OCI-LY1 (cell line): Measurements from ENCODE around the gene SLC22A23.

Experiments
- H2AFZ ChIP-seq: fragments of 200-600 bp; sonication (generic), shearing (Covaris generic); 2 replicates; pipeline ENCODE4 v1.6.0; 2014; ENCODE audit warnings: antibody characterized with exemption, mild to moderate bottlenecking, low read length
- H3F3A ChIP-seq: fragments of 200-600 bp; sonication (generic), shearing (Covaris generic); 2 replicates; pipeline ENCODE4 v1.6.0; 2014; ENCODE audit warnings: mild to moderate bottlenecking, antibody characterized with exemption, low read length, moderate library complexity; ENCODE audit not compliant: insufficient read depth
- H3K27ac ChIP-seq: fragments of 200-600 bp; sonication (generic); 2 replicates; pipeline ENCODE4 v1.5.1; 2014; ENCODE audit warnings: low read length, mixed run types, mild to moderate bottlenecking, low read depth; ENCODE audit not compliant: poor library complexity, severe bottlenecking
- H3K27me3 ChIP-seq: fragments of 200-600 bp; sonication (generic); 2 replicates; pipeline ENCODE4 v1.6.0; 2014; ENCODE audit warnings: antibody characterized with exemption, mild to moderate bottlenecking, low read length, moderate library complexity; ENCODE audit not compliant: insufficient read depth
- H3K36me3 ChIP-seq: fragments of 200-600 bp; sonication (generic); 2 replicates; pipeline ENCODE4 v1.6.1; 2014; ENCODE audit warnings: mild to moderate bottlenecking, antibody characterized with exemption, low read length, moderate library complexity, mixed read lengths; ENCODE audit not compliant: insufficient read depth
- H3K4me1 ChIP-seq: fragments of 200-600 bp; sonication (generic); 2 replicates; pipeline ENCODE4 v1.5.1; 2014; ENCODE audit warnings: mild to moderate bottlenecking, low read length, moderate library complexity; ENCODE audit not compliant: insufficient read depth, severe bottlenecking
- H3K4me2 ChIP-seq: fragments of 200-600 bp; sonication (generic), shearing (Covaris generic); 2 replicates; pipeline ENCODE4 v1.6.1; 2014; ENCODE audit warnings: low read length
- H3K4me3 ChIP-seq: fragments of 200-600 bp; sonication (generic); 2 replicates; pipeline ENCODE4 v1.5.1; 2014; ENCODE audit warnings: low read length, low read depth, mild to moderate bottlenecking, mixed read lengths; ENCODE audit not compliant: poor library complexity, severe bottlenecking
- H3K79me2 ChIP-seq: fragments of 200-600 bp; shearing (Covaris generic); 2 replicates; pipeline ENCODE4 v1.6.1; 2016; ENCODE audit warnings: mixed run types, low read length, mixed read lengths; ENCODE audit not compliant: insufficient read depth
- H3K9ac ChIP-seq: fragments of 200-600 bp; sonication (generic), shearing (Covaris generic); 2 replicates; pipeline ENCODE4 v1.6.1; 2014; ENCODE audit warnings: mild to moderate bottlenecking, low read length, mixed read lengths
- H3K9me2 ChIP-seq: fragments of 200-600 bp; sonication (generic), shearing (Covaris generic); 2 replicates; pipeline ENCODE4 v1.6.1; 2014; ENCODE audit warnings: low read depth, mild to moderate bottlenecking, low read length, mixed read lengths
- H3K9me3 ChIP-seq: fragments of 200-600 bp; shearing (Covaris generic); 2 replicates; pipeline ENCODE4 v1.6.1; 2014; ENCODE audit warnings: low read length, mixed read lengths
- H4K20me1 ChIP-seq: fragments of 200-600 bp; sonication (generic), shearing (Covaris generic); 2 replicates; pipeline ENCODE4 v1.6.0; 2016; ENCODE audit warnings: mild to moderate bottlenecking, low read length; ENCODE audit not compliant: insufficient read depth
- EZH2 ChIP-seq: fragments of 200-600 bp; sonication (generic), shearing (Covaris generic); IDR thresholded peaks from 2 replicates; pipeline ENCODE4 v1.8.0; 2017; ENCODE audit warnings: borderline replicate concordance, mixed run types, mild to moderate bottlenecking, antibody characterized with exemption, low read length, moderate library complexity, mixed read lengths
- TF ChIP-seq, protein P1 (sequence below): fragments of 200-600 bp; sonication (generic), shearing (Covaris generic); IDR thresholded peaks from 2 replicates; pipeline ENCODE4 v1.5.1; 2017; ENCODE audit warnings: mild to moderate bottlenecking, antibody characterized with exemption, low read length, moderate library complexity, mixed read lengths

The SLC22A23 gene

DNA sequence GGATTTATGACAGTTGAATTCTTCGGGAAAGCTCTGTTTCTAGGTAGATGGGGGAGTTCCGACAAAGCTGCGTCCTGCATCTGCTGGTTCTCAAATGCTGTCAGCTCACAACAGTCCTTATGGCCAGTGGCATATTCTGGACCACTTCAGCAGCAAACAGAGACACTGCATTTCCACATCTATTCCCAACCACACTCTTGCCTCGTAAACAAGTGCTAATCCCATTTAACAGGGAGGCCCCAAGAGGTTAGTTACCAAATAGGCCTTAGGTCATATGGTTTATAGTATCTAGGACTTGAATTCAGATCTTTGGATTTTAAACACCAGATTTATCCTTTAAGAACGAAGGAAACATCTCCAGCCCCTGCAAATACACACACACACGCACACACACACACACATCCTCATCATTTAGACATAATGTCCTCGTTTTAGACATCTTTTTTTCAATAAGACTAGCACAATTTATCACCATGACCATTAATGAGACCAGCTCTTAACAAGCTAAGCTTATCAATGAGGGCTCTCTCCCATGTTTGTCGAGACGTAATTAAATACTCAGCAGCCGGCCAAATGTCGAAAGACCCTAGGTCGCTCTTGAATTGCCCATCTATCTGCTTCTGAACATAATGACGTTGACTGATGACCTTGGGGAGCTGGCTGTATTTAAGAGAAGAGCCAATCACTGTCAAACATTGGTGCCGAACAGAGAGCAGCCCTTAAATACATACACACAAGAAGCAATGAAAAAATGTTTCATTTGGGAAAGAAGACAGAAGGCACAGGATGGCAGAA lies 113.6 kb downstream of the SLC22A23 start:
- no peaks in the 10 kb centered on the region for H3K36me3 ChIP-seq
- no peaks in the 10 kb centered on the region for H3K4me1 ChIP-seq
- H3K9me2 ChIP-seq, result no peaks in the 10 kb centered on the region
- no peaks in the 10 kb centered on the region for H3F3A ChIP-seq
- H3K4me3 ChIP-seq, result no peak overlapping the region
- H4K20me1 ChIP-seq, result no peaks in the 10 kb centered on the region
- TF ChIP-seq, protein P1, sequence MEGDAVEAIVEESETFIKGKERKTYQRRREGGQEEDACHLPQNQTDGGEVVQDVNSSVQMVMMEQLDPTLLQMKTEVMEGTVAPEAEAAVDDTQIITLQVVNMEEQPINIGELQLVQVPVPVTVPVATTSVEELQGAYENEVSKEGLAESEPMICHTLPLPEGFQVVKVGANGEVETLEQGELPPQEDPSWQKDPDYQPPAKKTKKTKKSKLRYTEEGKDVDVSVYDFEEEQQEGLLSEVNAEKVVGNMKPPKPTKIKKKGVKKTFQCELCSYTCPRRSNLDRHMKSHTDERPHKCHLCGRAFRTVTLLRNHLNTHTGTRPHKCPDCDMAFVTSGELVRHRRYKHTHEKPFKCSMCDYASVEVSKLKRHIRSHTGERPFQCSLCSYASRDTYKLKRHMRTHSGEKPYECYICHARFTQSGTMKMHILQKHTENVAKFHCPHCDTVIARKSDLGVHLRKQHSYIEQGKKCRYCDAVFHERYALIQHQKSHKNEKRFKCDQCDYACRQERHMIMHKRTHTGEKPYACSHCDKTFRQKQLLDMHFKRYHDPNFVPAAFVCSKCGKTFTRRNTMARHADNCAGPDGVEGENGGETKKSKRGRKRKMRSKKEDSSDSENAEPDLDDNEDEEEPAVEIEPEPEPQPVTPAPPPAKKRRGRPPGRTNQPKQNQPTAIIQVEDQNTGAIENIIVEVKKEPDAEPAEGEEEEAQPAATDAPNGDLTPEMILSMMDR, result no peak
- no peak for TF ChIP-seq EZH2
- no peak overlapping the region for H2AFZ ChIP-seq
- peaks cover 6% of the 10 kb centered on the region; the same call in 1 of the 2 replicates for H3K27me3 ChIP-seq
- no peak overlapping the region for H3K27ac ChIP-seq
- no peak overlapping the region for H3K9ac ChIP-seq
- H3K4me2 ChIP-seq, result no peak overlapping the region
- no peaks in the 10 kb centered on the region for H3K79me2 ChIP-seq
- no peaks in the 10 kb centered on the region for H3K9me3 ChIP-seq

DNA sequence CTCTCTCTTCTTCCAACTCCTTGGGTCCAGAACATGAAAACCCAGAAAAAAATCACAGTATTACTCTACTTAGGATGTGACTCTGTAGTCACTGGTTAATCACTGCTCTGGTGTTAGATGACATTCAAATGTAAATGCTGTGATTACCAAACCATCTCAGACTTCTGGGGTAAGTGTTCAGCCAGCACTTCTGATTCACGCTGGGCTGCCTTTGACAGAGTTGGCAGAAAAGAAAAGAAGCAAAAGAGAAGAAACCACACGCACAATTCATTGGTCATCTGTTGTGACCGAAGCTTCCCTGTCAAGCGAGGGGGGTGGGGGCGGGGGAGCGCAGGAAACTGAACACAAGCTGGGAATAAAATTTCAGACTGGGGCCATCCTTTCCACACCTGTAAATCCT lies 115.4 kb downstream of the SLC22A23 start:
- Histone ChIP-seq H4K20me1 (no peaks in the 10 kb centered on the region), H3F3A (no peaks in the 10 kb centered on the region), H3K9me3 (no peaks in the 10 kb centered on the region), H3K79me2 (no peaks in the 10 kb centered on the region), H3K27me3 (no peaks in the 10 kb centered on the region; the same call in 1 of the 2 replicates), H3K9me2 (no peaks in the 10 kb centered on the region), H3K36me3 (no peaks in the 10 kb centered on the region), H3K4me2 (no peak overlapping the region), H3K4me3 (no peak overlapping the region), H3K27ac (no peak overlapping the region), H3K9ac (no peak overlapping the region), H3K4me1 (peaks cover 6% of the 10 kb centered on the region), H2AFZ (no peak overlapping the region)
- TF ChIP-seq, protein P1, result no peak
- no peak for TF ChIP-seq EZH2

DNA sequence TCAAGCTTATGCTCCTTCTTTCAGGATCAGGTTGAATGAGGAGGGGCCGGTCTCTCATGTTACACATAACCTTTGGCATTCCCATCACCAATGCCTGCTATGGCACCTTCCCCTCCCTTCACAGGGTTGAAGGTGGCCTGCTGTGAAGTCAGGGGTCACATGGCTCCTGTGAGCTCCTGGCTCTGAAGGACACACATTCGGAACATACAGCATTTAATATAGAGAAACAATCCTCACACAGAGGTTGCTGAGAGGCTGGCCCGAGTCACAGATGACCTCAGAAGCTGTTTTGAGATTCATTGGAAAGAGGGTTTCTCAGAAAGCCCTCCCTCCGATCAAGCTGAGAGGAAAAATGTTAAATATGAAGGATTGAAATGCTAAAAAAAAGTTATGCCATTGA lies 116.0 kb downstream of the SLC22A23 start:
- Histone ChIP-seq H3K27me3 (no peaks in the 10 kb centered on the region; the same call in 1 of the 2 replicates), H3K4me2 (no peak overlapping the region), H3K36me3 (no peaks in the 10 kb centered on the region), H3K9me2 (no peaks in the 10 kb centered on the region), H4K20me1 (no peaks in the 10 kb centered on the region), H3K79me2 (no peaks in the 10 kb centered on the region), H3K9me3 (no peaks in the 10 kb centered on the region), H3K27ac (no peak overlapping the region), H3K4me3 (no peak overlapping the region), H3K4me1 (peaks cover 6% of the 10 kb centered on the region), H3K9ac (no peak overlapping the region), H2AFZ (no peak overlapping the region), H3F3A (no peaks in the 10 kb centered on the region)
- no peak for TF ChIP-seq EZH2
- TF ChIP-seq, protein P1, result no peak
